GM19452 (cell line): Measurements from ENCODE around the gene RXRB.

ENCODE experiments used
- ATAC-seq: cut with Tn5 transposase; IDR thresholded peaks from one replicate; pipeline ENCODE4 v1.9.1; 2021; ENCODE audit not compliant: unreplicated experiment

Gene RXRB

DNA sequence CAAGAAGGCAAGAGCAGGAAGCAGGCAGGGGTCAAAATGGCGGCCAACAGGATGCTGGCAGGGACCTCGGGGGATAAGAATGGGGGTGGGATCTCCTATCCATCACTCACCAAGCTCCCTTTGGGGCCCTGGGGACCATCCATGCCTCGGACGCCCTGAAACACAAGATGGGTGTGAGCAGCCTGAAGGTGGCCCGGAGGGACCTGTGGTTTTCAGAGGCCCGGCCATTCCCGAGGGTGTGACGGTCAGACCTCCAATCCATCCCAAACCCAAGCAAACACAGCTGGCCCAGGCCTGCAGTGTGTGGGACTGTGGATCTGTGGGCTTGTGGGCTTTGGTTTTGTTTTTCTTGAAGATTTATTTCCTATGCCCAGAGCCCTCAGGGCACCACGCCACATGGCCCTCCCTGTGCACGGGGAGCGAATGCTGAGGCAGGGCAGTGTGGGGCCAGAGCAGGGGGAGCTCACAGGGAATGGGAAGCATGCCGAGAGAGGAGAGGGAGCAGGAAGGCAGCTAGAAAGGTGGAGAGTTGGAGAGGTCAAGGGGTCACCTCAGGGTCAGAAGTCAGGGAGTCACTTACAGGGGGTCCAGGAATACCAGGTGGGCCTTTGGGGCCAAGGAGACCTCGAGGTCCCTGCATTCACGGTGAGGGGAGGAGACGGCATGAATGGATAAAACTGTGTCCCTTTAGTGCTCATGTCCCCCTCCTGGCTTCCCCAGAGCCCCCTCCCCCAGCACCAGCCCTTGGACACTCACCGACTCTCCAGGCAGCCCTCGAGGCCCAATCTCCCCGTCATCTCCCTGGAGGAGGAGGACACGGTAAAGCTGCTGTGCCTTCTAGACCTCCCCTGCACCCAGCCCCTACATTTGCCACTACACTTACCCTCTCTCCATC lies 22.7 kb downstream of the RXRB start:
- no peak for ATAC-seq

DNA sequence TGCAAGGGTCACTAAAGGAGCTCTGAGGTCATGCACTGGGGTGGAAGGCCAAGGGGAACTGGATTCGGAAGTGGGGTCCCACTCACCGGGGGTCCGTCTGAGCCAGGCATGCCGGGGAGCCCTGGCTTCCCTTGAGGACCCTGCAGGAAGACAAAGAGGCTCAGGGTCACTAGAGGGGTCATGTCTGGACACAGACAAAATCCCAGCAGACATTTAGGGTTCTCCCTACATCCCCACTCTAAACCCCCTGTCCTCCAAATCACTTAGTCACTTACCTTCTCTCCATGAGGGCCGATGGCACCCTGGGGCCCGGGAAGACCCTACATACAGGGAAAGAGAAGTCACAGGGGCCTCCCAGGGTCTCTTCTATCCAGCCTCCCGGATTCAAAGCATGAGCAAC lies 23.6 kb downstream of the RXRB start:
- no peak for ATAC-seq

DNA sequence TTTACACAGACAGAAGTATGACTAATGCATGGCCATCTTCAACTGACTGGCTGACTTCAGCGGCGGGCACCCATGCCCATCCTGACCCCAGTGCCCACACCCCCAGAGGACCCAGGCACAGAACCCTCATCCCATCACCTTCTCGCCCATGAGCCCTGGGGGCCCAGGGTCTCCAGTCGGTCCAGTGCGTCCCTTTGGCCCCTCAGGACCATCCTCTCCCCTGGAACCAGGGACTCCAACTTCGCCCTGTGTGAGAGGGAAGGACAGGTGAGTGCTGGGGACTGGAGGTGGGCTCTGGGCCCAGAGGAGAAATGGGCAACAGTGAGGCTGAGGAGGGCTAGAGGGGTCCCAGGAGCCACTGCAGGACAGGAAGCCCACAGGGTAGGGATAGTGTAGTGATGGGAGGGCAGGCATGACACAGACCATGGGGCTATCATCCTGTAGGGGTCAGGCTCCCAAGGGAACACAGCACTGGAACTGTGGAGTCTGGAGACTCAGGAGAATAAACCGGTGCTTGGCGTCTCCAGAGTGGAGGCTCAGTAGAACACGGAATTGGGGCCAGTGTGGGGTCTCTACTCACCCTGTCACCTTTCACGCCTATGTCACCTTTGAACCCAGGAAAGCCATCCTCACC lies 24.9 kb downstream of the RXRB start:
- no peak for ATAC-seq

DNA sequence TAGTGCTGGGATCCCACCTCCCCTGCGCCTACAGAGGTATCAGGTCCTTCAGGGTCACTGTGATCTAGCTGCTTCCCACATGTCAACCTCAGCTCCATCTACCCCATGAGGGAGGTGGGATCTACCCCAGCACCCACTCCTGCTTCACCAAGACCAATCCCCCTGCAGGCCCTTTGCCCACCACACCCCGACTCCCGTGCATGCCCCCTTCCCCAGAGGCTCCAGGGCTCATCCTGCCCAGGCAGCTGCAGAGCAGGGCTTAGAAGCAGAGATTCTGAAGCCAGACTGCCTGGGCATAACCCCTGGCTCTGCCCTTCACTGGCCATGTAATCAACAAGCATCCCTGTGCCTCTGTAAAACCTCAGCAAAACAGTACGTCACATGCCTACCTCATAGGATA lies 25.7 kb downstream of the RXRB start:
- no peak for ATAC-seq

DNA sequence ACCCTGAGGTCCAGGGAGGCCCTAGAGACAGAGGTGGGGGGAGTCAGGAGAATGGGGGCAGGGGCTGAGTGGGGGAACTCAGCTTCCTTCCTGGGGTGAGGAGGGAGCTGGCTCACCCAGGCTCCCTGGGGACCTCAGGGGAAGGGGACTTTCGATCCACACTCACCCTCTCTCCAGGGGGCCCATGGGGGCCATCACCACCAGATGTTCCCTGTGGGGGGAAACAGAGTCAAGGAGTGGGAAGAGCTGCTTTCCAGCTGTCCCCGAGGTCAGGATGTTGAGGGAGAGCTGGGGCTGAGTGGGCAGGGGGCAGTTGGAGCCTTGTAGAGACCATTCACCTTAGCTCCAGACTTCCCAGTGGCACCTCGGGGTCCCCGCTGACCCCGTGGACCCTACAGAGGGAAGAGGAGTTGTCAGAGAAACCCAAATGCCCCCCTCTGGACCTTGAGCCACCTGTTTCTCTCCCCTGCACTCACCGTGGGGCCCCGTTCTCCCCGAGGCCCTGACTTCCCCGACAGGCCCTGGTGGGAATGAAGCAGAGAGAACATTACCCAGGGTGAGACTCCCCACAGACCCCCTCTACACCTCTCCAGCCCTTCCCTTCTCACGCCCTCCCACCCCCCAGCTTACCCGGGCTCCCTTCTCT lies 26.8 kb downstream of the RXRB start:
- ATAC-seq, result no peak

DNA sequence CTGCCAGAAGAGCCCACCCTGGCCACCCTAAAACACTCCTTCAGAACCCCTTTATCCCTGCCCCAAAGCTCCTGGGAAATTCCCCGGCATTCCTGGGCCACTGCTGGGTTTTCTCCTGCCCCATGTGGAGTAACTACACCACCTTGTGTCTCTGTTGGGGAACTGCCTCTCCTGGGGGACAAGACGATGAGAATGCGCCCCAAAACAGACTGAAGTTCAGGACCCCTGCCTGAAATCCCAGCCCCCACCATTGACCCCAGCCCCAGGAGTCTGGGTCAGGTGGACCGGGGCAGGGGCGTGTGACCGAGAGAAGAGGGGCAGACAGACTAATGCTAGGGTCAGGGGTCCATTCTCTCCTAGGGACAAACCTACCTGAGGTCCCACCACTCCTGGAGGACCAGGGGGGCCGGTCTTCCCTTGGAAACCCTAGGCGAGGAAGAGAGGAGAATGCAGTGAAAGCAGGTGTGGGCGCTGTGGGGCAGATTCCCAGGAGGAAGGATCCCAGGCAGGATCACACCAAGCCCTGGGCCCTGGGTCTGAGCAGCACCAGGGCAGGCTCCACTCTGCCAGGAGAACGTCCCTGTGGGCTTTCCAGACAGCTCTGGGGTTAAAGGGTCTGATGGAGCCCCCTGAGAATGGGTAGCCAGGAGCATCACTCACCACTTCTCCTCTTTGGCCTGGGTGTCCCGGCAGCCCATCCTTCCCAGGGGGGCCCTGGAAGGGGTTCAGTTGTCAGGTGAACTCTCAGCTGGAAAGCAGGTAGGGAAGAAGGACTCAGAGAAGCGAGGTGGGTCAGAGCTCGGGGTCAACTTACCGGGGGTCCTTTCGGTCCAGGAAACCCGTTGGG lies 27.6 kb downstream of the RXRB start:
- no peak for ATAC-seq

DNA sequence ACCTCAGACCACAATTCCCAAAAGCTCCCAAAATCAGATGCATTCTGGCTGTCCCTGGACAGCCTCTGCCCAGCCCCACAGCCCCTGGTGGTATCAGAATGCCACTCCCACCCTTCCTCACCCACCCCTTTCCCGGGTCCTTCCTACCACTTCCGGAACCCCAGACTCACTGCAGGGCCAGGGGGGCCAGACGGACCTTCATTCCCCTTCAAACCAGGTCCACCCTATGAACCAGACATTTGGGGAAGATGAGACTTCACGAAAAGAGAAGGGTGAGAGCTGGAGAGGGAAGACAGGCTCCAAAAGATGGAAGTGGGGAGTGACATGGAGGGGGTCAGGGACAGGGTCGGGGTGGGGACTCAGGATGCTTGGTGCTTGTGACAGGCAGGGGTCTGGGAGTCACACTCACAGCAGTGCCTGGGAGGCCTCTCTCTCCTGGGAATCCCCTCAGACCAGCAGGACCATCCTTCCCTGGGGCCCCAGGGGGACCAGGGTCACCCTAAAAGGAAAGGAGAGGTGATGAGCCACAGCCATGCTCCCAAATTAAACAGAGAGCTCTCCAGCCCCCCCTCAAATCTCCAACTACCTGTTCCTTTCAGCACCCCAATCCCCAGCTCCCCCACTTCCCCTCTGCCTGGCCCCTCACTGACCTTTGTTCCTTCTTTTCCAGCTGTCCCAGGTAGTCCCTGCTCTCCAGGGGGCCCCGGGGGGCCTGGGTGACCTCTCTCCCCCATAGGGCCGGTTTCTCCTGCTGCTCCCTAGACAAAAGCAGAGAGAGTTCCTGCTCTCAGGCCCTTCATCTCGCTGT lies 28.4 kb downstream of the RXRB start:
- no peak for ATAC-seq

DNA sequence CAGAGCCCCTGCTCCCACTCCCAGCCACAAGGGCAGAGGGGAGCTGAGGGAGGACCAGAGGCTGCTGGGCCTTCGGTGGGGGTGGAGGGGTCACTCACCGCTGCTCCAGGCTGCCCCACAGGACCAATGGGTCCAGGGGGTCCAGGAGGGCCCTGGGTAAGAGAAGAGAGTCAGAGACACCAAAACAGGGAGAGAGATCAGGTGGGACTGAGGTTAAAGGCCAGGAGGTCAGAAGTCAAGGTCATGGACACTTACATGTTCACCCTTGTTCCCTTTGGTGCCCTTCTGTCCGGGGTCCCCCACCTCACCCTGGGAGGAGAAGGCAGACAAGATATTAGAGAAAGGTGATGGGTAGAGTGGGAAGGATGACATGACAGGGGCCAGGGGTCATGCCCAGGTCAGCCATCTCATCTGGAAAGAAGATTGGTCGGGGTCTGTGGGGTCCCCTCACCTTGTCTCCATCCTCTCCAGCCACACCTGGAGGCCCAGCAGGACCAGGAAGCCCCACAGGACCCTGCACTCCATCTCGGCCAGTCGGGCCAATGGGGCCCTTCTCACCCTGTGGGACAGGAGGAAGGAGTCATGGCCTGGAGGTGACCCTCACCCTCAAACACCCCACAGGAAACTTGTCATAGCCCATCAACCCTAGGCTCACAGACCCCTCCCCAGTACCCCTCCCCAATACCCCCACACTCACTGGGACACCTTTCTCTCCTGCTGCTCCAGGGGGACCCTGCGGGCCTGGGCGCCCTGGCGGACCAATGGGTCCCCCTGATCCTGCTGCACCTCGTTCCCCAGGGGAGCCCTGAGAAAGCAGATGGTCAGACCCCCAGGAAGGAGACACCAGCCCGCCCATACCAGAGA lies 29.2 kb downstream of the RXRB start:
- ATAC-seq, result no peak

DNA sequence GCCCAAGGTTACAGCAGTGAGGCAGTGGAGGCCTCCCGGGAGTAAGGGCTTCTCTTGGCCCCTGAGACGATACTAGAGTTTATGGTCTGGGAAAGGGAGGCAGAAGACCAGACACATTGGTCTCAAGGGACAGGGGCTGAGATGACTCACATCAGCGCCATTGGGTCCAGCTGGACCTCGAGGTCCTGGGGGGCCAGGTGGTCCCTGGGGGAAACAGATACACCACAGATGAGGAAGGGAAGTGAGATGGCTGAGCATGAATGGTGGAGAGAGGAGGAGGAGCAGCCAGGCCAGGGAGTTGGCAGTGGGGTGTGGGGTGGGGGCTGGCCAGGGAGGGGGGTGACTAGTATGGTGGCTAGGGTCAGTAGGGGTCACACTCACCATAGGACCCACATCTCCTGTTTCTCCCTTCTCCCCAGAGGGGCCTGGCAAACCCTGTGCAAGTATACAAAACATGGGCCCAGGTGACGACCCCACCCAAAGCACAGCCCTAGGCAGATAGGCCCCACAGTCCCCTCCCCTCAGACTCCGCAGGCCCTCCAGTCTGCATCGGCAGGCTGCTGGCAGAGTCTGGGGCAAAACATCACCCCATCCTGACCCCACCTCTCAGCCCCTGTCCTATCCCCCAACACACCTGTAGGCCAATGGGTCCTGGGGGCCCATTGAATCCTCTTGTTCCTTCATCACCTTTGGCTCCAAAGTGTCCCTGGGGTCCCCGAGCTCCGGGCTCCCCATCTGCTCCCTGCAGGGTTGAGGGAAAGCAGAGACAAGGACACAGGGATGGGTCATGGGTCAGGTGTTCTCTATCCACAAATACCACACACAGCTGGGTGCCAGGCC lies 30.1 kb downstream of the RXRB start:
- ATAC-seq, result no peak

DNA sequence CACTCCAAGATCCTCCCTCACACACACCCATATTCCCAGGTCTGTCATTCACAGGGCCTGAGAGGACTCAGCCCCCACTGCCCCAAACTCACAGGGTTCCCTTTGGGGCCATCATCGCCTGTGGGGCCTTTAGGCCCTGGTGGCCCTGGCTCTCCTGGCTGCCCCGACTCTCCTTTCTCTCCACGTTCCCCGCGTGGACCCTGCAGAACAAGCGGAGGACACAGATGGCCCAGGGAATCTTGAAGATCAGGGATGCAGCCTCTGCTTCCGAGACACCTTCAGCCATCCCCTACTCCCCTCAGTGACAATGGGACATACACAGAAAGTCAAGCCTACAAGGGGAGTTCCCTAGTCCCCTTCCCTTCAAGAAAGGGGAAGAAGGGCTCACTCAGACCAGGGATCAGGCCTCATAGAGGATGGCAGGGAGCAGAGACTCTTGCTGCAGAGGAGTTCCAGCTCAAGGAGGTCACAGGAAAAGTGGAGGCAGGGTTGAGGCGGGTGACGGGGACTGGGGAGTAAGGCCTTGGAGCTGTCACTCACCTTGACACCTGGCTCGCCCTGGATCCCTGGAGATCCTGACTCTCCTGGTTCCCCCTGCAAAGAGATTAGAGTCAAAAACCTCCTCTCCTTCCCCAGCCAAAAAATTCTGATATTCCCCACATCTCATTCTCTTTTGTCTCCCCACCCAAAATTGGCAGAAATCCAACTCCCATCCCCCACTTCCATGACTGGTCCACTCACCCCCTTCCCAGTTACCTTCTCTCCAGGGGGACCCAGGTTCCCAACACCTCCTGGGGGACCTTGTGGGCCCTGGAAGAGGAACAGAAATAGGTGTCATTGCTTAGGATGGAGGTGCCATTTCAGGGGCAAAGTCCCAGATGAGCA lies 30.9 kb downstream of the RXRB start:
- ATAC-seq, result no peak

DNA sequence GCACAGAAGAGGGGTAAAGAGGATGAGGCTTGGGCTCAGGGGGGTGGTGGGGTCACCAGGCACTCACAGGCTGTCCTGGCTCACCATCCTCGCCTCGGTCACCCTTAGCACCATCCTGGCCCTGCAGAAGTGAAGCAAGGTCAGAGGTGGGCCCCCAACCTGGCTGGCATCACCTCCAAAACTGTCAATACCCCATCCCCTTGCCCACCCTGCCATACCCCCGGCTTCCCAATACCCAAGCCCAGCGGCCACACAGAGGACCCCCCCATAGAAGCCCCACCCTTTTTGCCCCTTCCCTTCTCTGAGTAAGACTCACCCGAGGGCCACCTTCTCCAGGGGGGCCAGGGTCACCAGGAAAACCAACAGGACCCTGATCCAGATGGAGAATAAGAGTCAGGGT lies 31.8 kb downstream of the RXRB start:
- no peak for ATAC-seq

DNA sequence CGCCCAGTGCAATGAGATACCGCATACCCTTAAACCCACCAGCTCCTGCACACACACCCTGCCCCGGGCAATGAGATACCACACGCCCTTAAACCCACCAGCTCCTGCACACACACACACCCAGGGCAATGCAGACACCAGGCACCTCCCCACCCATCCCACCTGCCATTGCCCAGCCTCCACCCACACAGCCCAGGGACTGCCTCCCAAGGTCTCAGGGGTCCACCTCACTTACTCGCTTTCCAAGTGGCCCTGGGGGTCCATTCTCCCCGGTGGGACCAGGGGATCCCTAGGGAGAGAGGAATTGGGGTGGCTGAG lies 32.2 kb downstream of the RXRB start:
- no peak for ATAC-seq

DNA sequence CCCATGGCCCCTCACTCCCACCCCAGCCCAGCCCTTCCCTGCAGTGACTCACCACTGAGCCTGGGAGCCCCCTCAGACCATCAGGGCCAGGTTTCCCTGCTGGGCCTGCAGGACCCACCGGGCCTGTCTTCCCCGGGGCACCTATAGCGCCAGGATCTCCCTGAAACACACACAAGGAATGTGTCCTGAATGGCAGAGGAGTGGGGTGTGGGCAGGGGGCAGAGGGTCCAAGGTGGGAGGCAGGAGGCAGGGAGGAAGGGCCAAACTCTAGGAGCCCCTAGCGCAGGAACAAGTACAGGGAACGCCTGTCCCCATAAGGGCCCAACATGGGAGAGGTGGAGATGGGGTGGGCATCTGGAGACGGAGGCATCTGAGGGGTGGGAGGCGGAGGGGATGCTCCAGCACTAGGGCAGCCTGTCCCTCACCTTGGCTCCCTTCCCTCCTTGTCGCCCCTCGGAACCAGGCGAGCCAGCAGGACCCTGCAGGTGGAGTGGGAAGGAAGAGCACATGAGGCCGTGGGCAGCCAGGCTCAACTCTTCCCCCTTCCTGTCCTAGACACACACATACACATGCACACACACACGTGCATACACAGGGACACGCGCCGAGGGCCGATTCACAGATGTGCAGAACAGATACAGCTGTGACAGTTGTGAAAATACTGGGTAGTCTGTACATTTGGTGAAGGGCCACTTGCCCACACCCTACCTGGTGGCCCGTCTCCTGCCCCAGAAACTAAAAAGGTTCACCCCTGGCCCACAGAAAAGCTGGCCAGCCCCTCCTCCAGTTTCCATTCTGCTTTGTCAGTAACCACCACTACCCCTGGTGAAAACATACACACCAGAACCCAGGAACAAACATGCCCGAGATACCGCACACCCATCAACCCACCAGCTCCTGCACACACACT lies 32.8 kb downstream of the RXRB start:
- ATAC-seq, result no peak

DNA sequence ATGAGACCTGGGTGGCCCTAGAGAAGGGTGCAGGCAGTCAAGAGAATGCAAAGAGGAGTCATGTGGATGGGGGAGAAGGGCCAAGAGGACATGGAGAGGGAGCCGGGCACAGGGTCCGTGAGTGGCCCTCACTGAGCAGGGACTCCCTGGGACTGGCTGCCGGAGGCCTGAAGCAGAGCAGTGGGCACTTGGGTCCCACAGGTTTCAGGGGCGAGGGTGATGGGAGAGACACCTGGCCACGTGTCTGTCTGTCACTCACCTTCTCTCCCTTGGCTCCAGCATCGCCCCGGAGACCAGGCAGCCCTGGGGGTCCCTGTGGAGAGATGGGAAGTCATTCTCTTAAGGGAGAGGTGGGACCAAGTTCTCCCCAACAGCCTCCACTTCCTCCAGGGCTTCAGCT lies 33.7 kb downstream of the RXRB start:
- no peak for ATAC-seq

DNA sequence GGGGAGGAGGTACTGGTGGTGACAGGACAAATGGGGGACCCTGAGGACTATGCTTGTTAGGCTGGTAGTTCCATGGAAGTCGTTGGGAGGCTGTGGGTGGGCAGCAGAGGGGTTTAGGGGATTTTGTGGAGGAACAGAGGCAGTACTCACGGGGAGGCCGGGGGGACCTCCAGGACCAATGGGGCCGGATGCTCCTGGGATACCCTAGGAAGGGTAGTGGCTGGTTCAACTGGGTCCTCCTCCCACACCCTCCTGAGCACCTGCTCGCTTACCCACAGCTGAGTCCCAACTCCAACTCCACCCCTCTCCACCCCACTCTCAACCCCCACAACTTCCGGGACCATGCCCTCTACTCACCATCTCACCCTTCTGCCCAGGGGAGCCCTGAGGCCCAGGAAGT lies 34.1 kb downstream of the RXRB start:
- ATAC-seq, result no peak

DNA sequence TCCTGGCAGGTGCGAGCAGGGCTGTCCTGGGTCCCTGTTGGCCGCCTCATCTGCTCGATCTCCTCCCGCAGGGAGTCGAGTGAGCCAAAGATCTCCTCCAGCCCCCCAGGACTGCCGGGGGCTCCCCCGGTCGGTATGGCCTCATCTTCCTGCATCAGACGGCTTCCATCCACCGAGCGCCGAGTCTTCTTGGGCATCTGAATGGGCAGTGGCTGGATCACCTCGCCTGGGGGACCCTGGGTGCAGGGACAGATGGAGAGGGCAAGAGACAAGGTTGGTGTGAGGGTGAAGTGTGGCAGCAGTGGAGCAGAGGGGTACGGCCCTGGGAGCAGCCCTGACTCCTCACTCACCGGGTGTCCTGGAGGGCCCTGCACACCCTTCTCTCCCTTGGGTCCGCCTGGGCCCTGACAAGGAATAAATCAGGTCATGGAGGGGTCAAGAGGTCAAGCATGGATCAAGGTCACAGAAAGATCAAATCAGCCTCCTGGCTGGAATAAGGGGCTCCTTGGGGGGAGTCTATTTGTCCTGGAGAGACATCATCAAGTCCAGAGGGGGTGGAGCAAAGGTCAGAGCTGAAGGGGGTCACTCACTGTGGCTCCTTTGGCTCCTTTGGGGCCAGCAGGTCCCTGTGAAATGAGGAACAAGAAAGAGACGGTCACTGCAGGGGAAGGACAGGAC lies 34.7 kb downstream of the RXRB start:
- ATAC-seq, result no peak
